ENCODE measurements around the gene LHPP.

Gene LHPP

GRCh38 chr10:124566222-124566888 lies 104.7 kb downstream of the LHPP start:
- ATAC-seq: no peak
- TF ChIP-seq ZNF565 (CRISPR knock-in tag; conservative IDR thresholded peaks at IDR 0.05; ENCODE audit: low read depth) (no peak), CREB5 (CRISPR knock-in tag; IDR thresholded peaks at IDR 0.05; ENCODE audit: low read depth) (no peak), PPARA (CRISPR knock-in tag; IDR thresholded peaks at IDR 0.05; ENCODE audit: borderline replicate concordance) (no peak), TSHZ2 (CRISPR knock-in tag; IDR thresholded peaks at IDR 0.05) (no peak), PATZ1 (CRISPR knock-in tag; IDR thresholded peaks at IDR 0.05; ENCODE audit: borderline replicate concordance) (no peak), SNAI2 (CRISPR knock-in tag; IDR thresholded peaks at IDR 0.05) (no peak), TCF4 (CRISPR knock-in tag; IDR thresholded peaks at IDR 0.05; ENCODE audit: borderline replicate concordance) (no peak), ARNTL (CRISPR knock-in tag; IDR thresholded peaks at IDR 0.05; ENCODE audit: borderline replicate concordance, low read depth) (no peak), CSRNP3 (CRISPR knock-in tag; IDR thresholded peaks at IDR 0.05) (no peak), OSR1 (CRISPR knock-in tag; IDR thresholded peaks at IDR 0.05) (no peak), RARB (CRISPR knock-in tag; IDR thresholded peaks at IDR 0.05) (no peak), ZC3H10 (CRISPR knock-in tag; IDR thresholded peaks at IDR 0.05) (no peak), CSDC2 (CRISPR knock-in tag; IDR thresholded peaks at IDR 0.05) (no peak)

GRCh38 chr10:124566981-124567835 lies 105.6 kb downstream of the LHPP start:
- TF ChIP-seq TCF4 (CRISPR knock-in tag; IDR thresholded peaks at IDR 0.05; ENCODE audit: borderline replicate concordance) (no peak), ZNF70 (CRISPR knock-in tag; IDR thresholded peaks at IDR 0.05) (no peak), BACH2 (CRISPR knock-in tag; IDR thresholded peaks at IDR 0.05; ENCODE audit: borderline replicate concordance) (no peak), ZC3H10 (CRISPR knock-in tag; IDR thresholded peaks at IDR 0.05) (no peak), ESRRG (CRISPR knock-in tag; IDR thresholded peaks at IDR 0.05) (no peak), CREB5 (CRISPR knock-in tag; IDR thresholded peaks at IDR 0.05; ENCODE audit: low read depth) (no peak), CSDC2 (CRISPR knock-in tag; IDR thresholded peaks at IDR 0.05) (no peak), ZNF565 (CRISPR knock-in tag; conservative IDR thresholded peaks at IDR 0.05; ENCODE audit: low read depth) (no peak), GLIS3 (CRISPR knock-in tag; IDR thresholded peaks at IDR 0.05) (no peak), ZFP30 (CRISPR knock-in tag; IDR thresholded peaks at IDR 0.05) (no peak), TSHZ2 (CRISPR knock-in tag; IDR thresholded peaks at IDR 0.05) (no peak), PATZ1 (CRISPR knock-in tag; IDR thresholded peaks at IDR 0.05; ENCODE audit: borderline replicate concordance) (no peak), POU6F1 (CRISPR knock-in tag; IDR thresholded peaks at IDR 0.05; ENCODE audit: borderline replicate concordance, low read depth) (no peak), OSR1 (CRISPR knock-in tag; IDR thresholded peaks at IDR 0.05) (no peak), PPARA (CRISPR knock-in tag; IDR thresholded peaks at IDR 0.05; ENCODE audit: borderline replicate concordance) (no peak), RARB (CRISPR knock-in tag; IDR thresholded peaks at IDR 0.05) (no peak)
- ATAC-seq: no peak

Measured in SK-N-SH treated with all-trans-retinoic acid at 6 μM for 48 hours (cell line).